Fibroblast of skin of left quadriceps (primary cell): Measurements from ENCODE around the gene PARVB.
"Not testable (repeated sequence)": the region's sequence is repeated elsewhere in the genome, so short reads cannot be mapped to it uniquely, and the experiment has no call there.

Experiments used
- DNase-seq, 2 experiments: peaks; one replicate each; pipeline ENCODE4 v3.0.0-alpha.2; 2013; ENCODE audit warnings: low read depth in 2 of 2

The PARVB gene

GRCh38 chr22:44051961-44052360 lies 27.9 kb downstream of the PARVB start:
- no peak for DNase-seq

GRCh38 chr22:44055805-44056204 lies 31.7 kb downstream of the PARVB start:
- no peak for DNase-seq

- not testable (repeated sequence) for DNase-seq
Measured at GRCh38 chr22:44056649-44057048, 32.5 kb downstream of the PARVB start.

GRCh38 chr22:44057401-44057987 lies 33.4 kb downstream of the PARVB start:
- DNase-seq = no peak

GRCh38 chr22:44063462-44064371 lies 39.6 kb downstream of the PARVB start:
- no peak for DNase-seq

- DNase-seq = no peak
Measured at GRCh38 chr22:44067033-44067432, 42.9 kb downstream of the PARVB start.

GRCh38 chr22:44067901-44068300 lies 43.8 kb downstream of the PARVB start:
- DNase-seq = no peak

- DNase-seq = no peak
Measured at GRCh38 chr22:44068422-44069191, 44.5 kb downstream of the PARVB start.

- DNase-seq = no peak
Measured at GRCh38 chr22:44070029-44070428, 45.9 kb downstream of the PARVB start.

- no peak for DNase-seq
Measured at GRCh38 chr22:44071781-44072326, 47.8 kb downstream of the PARVB start.

GRCh38 chr22:44074337-44074984 lies 50.4 kb downstream of the PARVB start:
- DNase-seq = no peak

- no peak for DNase-seq
Measured at GRCh38 chr22:44075022-44075421, 50.9 kb downstream of the PARVB start.

GRCh38 chr22:44075670-44076069 lies 51.6 kb downstream of the PARVB start:
- DNase-seq = no peak

GRCh38 chr22:44076825-44077224 lies 52.7 kb downstream of the PARVB start:
- DNase-seq = no peak

GRCh38 chr22:44080936-44081861 lies 57.1 kb downstream of the PARVB start:
- peak; percentile 29 to 34 for DNase-seq

- no peak for DNase-seq
Measured at GRCh38 chr22:44082801-44083200, 58.7 kb downstream of the PARVB start.

- no peak for DNase-seq
Measured at GRCh38 chr22:44084044-44084772, 60.1 kb downstream of the PARVB start.

GRCh38 chr22:44085743-44086270 lies 61.7 kb downstream of the PARVB start:
- peak; percentile 7 to 11 for DNase-seq

- no peak for DNase-seq
Measured at GRCh38 chr22:44086271-44087088, 62.4 kb downstream of the PARVB start.
